Measurements from ENCODE around the gene MAP3K14.

GRCh38 chr17:45230410-45230786 lies 86.4 kb downstream of the MAP3K14 start:
- TF ChIP-seq RAD21 (IDR thresholded peaks at IDR 0.05; ENCODE audit: low read depth) (no peak), TEAD4 (IDR thresholded peaks at IDR 0.05) (no peak), EP300 (IDR thresholded peaks at IDR 0.05; ENCODE audit: borderline replicate concordance) (no peak), MAX (IDR thresholded peaks at IDR 0.05) (no peak), YY1 (IDR thresholded peaks at IDR 0.05; ENCODE audit: low read depth) (no peak)

All from Ishikawa (cell line).